Progenitor cell of endocrine pancreas (in vitro differentiated cells): Measurements from ENCODE around the gene ROBO4. TPM values are rescaled to one million over a fixed set of nuclear protein-coding genes. Genes with fewer than 3 reads are reported as not detected.

Experiments
- DNase-seq: peaks from one replicate; pipeline ENCODE4 v3.0.0; 2021; ENCODE audit warnings: low spot score; ENCODE audit not compliant: unreplicated experiment
- H3K27ac Mint-ChIP-seq: 2 replicates; pipeline ENCODE4 v1.8.0; 2021; ENCODE audit warnings: mild to moderate bottlenecking, moderate library complexity, mixed read lengths
- H3K27me3 Mint-ChIP-seq: 2 replicates; pipeline ENCODE4 v1.8.0; 2021; ENCODE audit warnings: mixed read lengths
- H3K36me3 Mint-ChIP-seq: 2 replicates; pipeline ENCODE4 v1.8.0; 2022; ENCODE audit warnings: mixed read lengths; ENCODE audit not compliant: insufficient read depth
- H3K4me1 Mint-ChIP-seq: 2 replicates; pipeline ENCODE4 v1.8.0; 2021; ENCODE audit warnings: low read depth, mixed read lengths
- H3K4me3 Mint-ChIP-seq: 2 replicates; pipeline ENCODE4 v1.8.0; 2021; ENCODE audit warnings: low read depth, mild to moderate bottlenecking, moderate library complexity, mixed read lengths
- H3K9me3 Mint-ChIP-seq: 2 replicates; pipeline ENCODE4 v1.8.0; 2021; ENCODE audit warnings: low read depth, mixed read lengths
- total RNA-seq: library from RNA; stranded (reverse); gene quantifications from 2 replicates; pipeline ENCODE4 v1.2.1, GENCODE V29; 2021
- TF ChIP-seq, protein P1 (sequence below): fragments of 200-600 bp; sonication (generic); IDR thresholded peaks from one replicate; pipeline ENCODE4 v1.5.0; 2021; ENCODE audit warnings: antibody characterized with exemption, mild to moderate bottlenecking; ENCODE audit not compliant: unreplicated experiment

Gene ROBO4
- total RNA-seq, 1 donor from 2014 or later = not detected

GRCh38 chr11:124839128-124839971 is 58.3 kb downstream of the ROBO4 start:
- H3K9me3 Mint-ChIP-seq = no peaks in the 10 kb centered on the region
- peaks cover 7% of the 10 kb centered on the region for H3K4me1 Mint-ChIP-seq
- H3K27ac Mint-ChIP-seq = no peak overlapping the region
- no peak for DNase-seq
- H3K4me3 Mint-ChIP-seq = peak overlapping the region; percentile 50
- H3K27me3 Mint-ChIP-seq = peaks cover 76% of the 10 kb centered on the region
- H3K36me3 Mint-ChIP-seq = no peaks in the 10 kb centered on the region
- TF ChIP-seq, protein P1, sequence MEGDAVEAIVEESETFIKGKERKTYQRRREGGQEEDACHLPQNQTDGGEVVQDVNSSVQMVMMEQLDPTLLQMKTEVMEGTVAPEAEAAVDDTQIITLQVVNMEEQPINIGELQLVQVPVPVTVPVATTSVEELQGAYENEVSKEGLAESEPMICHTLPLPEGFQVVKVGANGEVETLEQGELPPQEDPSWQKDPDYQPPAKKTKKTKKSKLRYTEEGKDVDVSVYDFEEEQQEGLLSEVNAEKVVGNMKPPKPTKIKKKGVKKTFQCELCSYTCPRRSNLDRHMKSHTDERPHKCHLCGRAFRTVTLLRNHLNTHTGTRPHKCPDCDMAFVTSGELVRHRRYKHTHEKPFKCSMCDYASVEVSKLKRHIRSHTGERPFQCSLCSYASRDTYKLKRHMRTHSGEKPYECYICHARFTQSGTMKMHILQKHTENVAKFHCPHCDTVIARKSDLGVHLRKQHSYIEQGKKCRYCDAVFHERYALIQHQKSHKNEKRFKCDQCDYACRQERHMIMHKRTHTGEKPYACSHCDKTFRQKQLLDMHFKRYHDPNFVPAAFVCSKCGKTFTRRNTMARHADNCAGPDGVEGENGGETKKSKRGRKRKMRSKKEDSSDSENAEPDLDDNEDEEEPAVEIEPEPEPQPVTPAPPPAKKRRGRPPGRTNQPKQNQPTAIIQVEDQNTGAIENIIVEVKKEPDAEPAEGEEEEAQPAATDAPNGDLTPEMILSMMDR = no peak

DNA sequence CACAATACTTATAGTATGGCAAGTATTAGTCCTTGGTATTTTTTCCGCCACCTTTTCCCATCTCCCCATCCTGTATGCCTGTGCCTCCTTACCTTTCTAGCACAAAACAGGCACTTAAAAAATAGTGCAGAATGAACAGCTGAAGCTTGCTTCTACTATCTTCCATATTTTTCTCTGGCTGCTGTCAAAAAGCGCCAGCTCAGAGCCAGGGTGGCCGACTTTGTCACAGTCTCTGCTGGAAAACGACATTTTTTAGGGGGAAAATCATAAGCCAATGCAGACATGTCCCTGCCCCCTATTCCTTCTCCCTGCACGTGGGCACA is 58.9 kb downstream of the ROBO4 start:
- H3K9me3 Mint-ChIP-seq = no peaks in the 10 kb centered on the region
- no peaks in the 10 kb centered on the region for H3K36me3 Mint-ChIP-seq
- peaks cover 7% of the 10 kb centered on the region for H3K4me1 Mint-ChIP-seq
- peaks cover 70% of the 10 kb centered on the region for H3K27me3 Mint-ChIP-seq
- TF ChIP-seq, protein P1 = no peak
- no peak overlapping the region for H3K27ac Mint-ChIP-seq
- peak overlapping the region; percentile 50 for H3K4me3 Mint-ChIP-seq
- no peak for DNase-seq

DNA sequence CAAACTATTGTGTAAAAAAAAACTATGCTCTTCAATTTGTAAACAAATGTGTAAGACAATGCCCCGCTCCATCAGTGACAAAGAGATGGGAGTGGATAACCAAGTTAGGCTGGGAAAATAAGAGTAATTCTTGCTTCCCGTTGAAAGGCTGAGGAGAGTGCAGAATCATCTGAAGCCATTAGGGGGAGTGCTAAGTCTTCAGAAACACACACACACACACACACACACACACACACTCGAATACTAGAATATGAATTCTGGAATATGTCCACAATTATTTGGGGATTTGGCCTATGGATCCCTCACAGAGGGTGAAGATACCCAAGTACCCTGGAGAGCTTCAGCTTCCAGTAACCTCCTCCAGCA is 60.2 kb downstream of the ROBO4 start:
- Mint-ChIP-seq H3K9me3 (no peaks in the 10 kb centered on the region), H3K27me3 (peaks cover 65% of the 10 kb centered on the region), H3K36me3 (no peaks in the 10 kb centered on the region), H3K4me3 (no peak overlapping the region), H3K4me1 (peaks cover 3% of the 10 kb centered on the region), H3K27ac (peak overlapping the region; percentile 51)
- no peak for DNase-seq
- TF ChIP-seq, protein P1 = no peak

GRCh38 chr11:124835918-124836317 is 61.7 kb downstream of the ROBO4 start:
- H3K36me3 Mint-ChIP-seq = no peaks in the 10 kb centered on the region
- no peak overlapping the region for H3K4me3 Mint-ChIP-seq
- TF ChIP-seq, protein P1 = no peak
- H3K9me3 Mint-ChIP-seq = no peaks in the 10 kb centered on the region
- no peak overlapping the region for H3K27ac Mint-ChIP-seq
- DNase-seq = no peak
- peaks cover 3% of the 10 kb centered on the region for H3K4me1 Mint-ChIP-seq
- H3K27me3 Mint-ChIP-seq = peaks cover 58% of the 10 kb centered on the region

DNA sequence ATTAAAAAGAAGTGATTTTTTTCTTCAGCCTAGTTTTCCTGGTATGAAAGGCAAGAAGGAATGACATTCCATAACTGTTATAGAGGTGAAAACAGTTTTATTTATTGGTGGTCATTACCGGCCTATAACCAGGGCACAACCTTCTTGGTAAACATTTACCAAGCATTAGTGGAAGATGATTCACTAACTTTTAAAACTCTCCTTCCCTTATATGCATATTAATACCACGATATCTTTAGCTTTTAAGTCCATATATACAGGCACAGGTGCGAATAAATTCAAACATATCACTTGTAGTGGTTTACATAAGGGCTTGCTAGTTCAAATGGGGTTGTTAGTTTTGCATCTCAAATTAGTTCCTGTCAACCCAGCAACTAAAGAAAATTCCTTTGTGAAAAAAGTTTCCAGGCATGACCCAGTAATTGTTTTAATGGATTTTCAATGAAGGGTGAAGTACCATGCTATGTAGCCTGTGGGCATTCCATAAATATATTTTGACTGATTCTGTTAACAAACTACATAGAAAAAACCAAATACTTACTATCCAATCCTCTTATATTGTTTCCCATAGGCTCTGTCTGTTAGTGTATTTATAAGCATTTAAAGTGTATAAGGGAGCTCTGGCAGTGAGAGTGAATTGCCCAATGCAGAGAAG is 63.0 kb downstream of the ROBO4 start:
- no peak overlapping the region for H3K27ac Mint-ChIP-seq
- H3K27me3 Mint-ChIP-seq = peaks cover 52% of the 10 kb centered on the region
- DNase-seq = no peak
- no peaks in the 10 kb centered on the region for H3K9me3 Mint-ChIP-seq
- TF ChIP-seq, protein P1 = no peak
- H3K36me3 Mint-ChIP-seq = no peaks in the 10 kb centered on the region
- H3K4me3 Mint-ChIP-seq = no peak overlapping the region
- H3K4me1 Mint-ChIP-seq = no peaks in the 10 kb centered on the region

Other genes starting within 250 kb of the ROBO4 start
- 7.9 and 8.7 TPM in 2 replicates for gene SIAE, start 224.1 kb downstream of the ROBO4 start, total RNA-seq
- gene SPA17, start 224.0 kb downstream of the ROBO4 start, total RNA-seq = 12.0 and 13.6 TPM in 2 replicates
- 4.9 and 5.9 TPM in 2 replicates for gene NRGN, start 157.9 kb downstream of the ROBO4 start, total RNA-seq
- gene VSIG2, start 145.6 kb downstream of the ROBO4 start, total RNA-seq = 1.8 and 2.6 TPM in 2 replicates
- gene ESAM, start 135.6 kb downstream of the ROBO4 start, total RNA-seq = 1.4 and 1.6 TPM in 2 replicates
- gene MSANTD2, start 97.5 kb downstream of the ROBO4 start, total RNA-seq = 33.9 and 41.6 TPM in 2 replicates
- 9.9 and 10.2 TPM in 2 replicates for gene ROBO3, start 32.4 kb downstream of the ROBO4 start, total RNA-seq
- not detected in 2 replicates for gene HEPN1, start 21.4 kb upstream of the ROBO4 start, total RNA-seq
- gene HEPACAM, start 38.2 kb upstream of the ROBO4 start, total RNA-seq = 0.07 and 0.13 TPM in 2 replicates
- 3.8 and 4.0 TPM in 2 replicates for gene CCDC15, start 56.3 kb upstream of the ROBO4 start, total RNA-seq
- 0.51 and 0.62 TPM in 2 replicates for gene SLC37A2, start 165.4 kb upstream of the ROBO4 start, total RNA-seq
- gene TMEM218, start 213.8 kb upstream of the ROBO4 start, total RNA-seq = 16.9 and 18.1 TPM in 2 replicates